ENCODE measurements around the gene RGMA.

- TF ChIP-seq CTCF (IDR thresholded peaks at IDR 0.05) (no peak), POLR2A (IDR thresholded peaks at IDR 0.05) (no peak)
Measured at GRCh38 chr15:93046120-93046519, 42.9 kb downstream of the RGMA start.

Measured in vagina (tissue), 2 donors.